IMR-90 (cell line): ENCODE data around the gene GALR2. TPM values are rescaled to one million over a fixed set of nuclear protein-coding genes. Genes with fewer than 3 reads are reported as not detected.
A peak's percentile ranks its signal among the peaks of the same experiment; 100 is the strongest.

ENCODE experiments used
- ATAC-seq: fragments of 200-7000 bp; cut with Tn5 transposase; 2 replicates; pipeline ENCODE4 v1.9.1; 2020; ENCODE audit warnings: low read depth, mild to moderate bottlenecking, moderate library complexity
- BruUV-seq: library from RNA; stranded (reverse); fragments of 400-500 nt; replicated peaks from 2 replicates; lab custom pipeline; 2021; lab: Mats Ljungman, UMichigan
- CTCF ChIA-PET: fragments of 300-600 bp; formaldehyde crosslinking; extraction: SDS; loops from one replicate; lab custom pipeline; 2021; ENCODE audit warnings: antibody characterized with exemption; lab: Yijun Ruan, JAX
- POLR2A ChIA-PET: fragments of 300-600 bp; sonication (Branson Sonifier 250); formaldehyde crosslinking; loops from one replicate; lab custom pipeline; 2022; ENCODE audit warnings: antibody characterized with exemption; ENCODE audit not compliant: unreplicated experiment; lab: Charles Lee
- DNase-seq: peaks from one replicate; pipeline ENCODE4 v3.0.0; 2013
- H2AFZ ChIP-seq: replicated peaks from 2 replicates; pipeline ENCODE3; 2013; ENCODE audit warnings: low read length, mild to moderate bottlenecking; ENCODE audit not compliant: poor library complexity
- H2AK5ac ChIP-seq: 2 replicates; pipeline ENCODE4 v1.6.1; 2013; ENCODE audit warnings: low read depth, low read length, inconsistent platforms
- H2AK9ac ChIP-seq: replicated peaks from 2 replicates; pipeline ENCODE3; 2013; ENCODE audit warnings: mild to moderate bottlenecking, low read depth, low read length, moderate library complexity; ENCODE audit not compliant: poor library complexity
- H2BK120ac ChIP-seq: 2 replicates; pipeline ENCODE4 v1.6.1; 2013; ENCODE audit warnings: low read depth, low read length, inconsistent platforms
- H2BK15ac ChIP-seq: 3 replicates; pipeline ENCODE4 v1.6.1; 2013; ENCODE audit warnings: low read depth, low read length, inconsistent platforms
- H2BK20ac ChIP-seq: 2 replicates; pipeline ENCODE4 v1.6.1; 2013; ENCODE audit warnings: low read depth, mild to moderate bottlenecking, inconsistent platforms, low read length, moderate library complexity
- H2BK5ac ChIP-seq: 2 replicates; pipeline ENCODE4 v1.6.1; 2013; ENCODE audit warnings: mild to moderate bottlenecking, low read depth, low read length, inconsistent platforms; ENCODE audit not compliant: poor library complexity, severe bottlenecking
- H3K14ac ChIP-seq: replicated peaks from 2 replicates; pipeline ENCODE4 v1.6.1; 2013; ENCODE audit warnings: low read depth, low read length, inconsistent platforms
- H3K18ac ChIP-seq: 2 replicates; pipeline ENCODE4 v1.6.1; 2013; ENCODE audit warnings: low read depth, low read length, control low read depth
- H3K23ac ChIP-seq: 2 replicates; pipeline ENCODE4 v1.6.1; 2013; ENCODE audit warnings: low read depth, low read length, inconsistent platforms
- H3K27ac ChIP-seq: 2 replicates; pipeline ENCODE4 v1.5.1; 2013; ENCODE audit warnings: mild to moderate bottlenecking, control low read depth, low read length; ENCODE audit not compliant: insufficient read depth
- H3K27me3 ChIP-seq: 2 replicates; pipeline ENCODE4 v1.6.1; 2013; ENCODE audit warnings: low read length; ENCODE audit not compliant: control insufficient read depth, insufficient read depth
- H3K36me3 ChIP-seq: 2 replicates; pipeline ENCODE4 v1.6.1; 2013; ENCODE audit warnings: low read length, mixed read lengths; ENCODE audit not compliant: control insufficient read depth, insufficient read depth
- H3K4ac ChIP-seq: 2 replicates; pipeline ENCODE4 v1.6.1; 2013; ENCODE audit warnings: low read depth, low read length, inconsistent platforms
- H3K4me1 ChIP-seq: 2 replicates; pipeline ENCODE4 v1.6.1; 2013; ENCODE audit warnings: low read length, mixed read lengths; ENCODE audit not compliant: control insufficient read depth, insufficient read depth
- H3K4me2 ChIP-seq: 2 replicates; pipeline ENCODE4 v1.6.1; 2013; ENCODE audit warnings: low read depth, mild to moderate bottlenecking, control low read depth, low read length, moderate library complexity
- H3K4me3 ChIP-seq: 2 replicates; pipeline ENCODE4 v1.5.1; 2013; ENCODE audit warnings: low read depth, mild to moderate bottlenecking, control low read depth, low read length, moderate library complexity; ENCODE audit not compliant: insufficient read depth
- H3K56ac ChIP-seq: 2 replicates; pipeline ENCODE4 v1.6.1; 2013; ENCODE audit warnings: low read length, inconsistent platforms; ENCODE audit not compliant: insufficient read depth; ENCODE audit errors: extremely low read depth
- H3K79me1 ChIP-seq, 2 experiments: 2 replicates each; pipeline ENCODE4 v1.6.1; 2013; ENCODE audit warnings: low read length in 2 of 2, inconsistent platforms in 1 of 2, low read depth in 1 of 2
- H3K9ac ChIP-seq: 2 replicates; pipeline ENCODE4 v1.6.1; 2013; ENCODE audit warnings: low read depth, low read length, control low read depth
- H3K9me1 ChIP-seq: 2 replicates; pipeline ENCODE4 v1.6.1; 2013; ENCODE audit warnings: low read length, inconsistent platforms; ENCODE audit not compliant: insufficient read depth
- H3K9me3 ChIP-seq: 2 replicates; pipeline ENCODE4 v1.6.1; 2013; ENCODE audit warnings: low read length; ENCODE audit not compliant: control insufficient read depth, insufficient read depth
- H4K20me1 ChIP-seq: 2 replicates; pipeline ENCODE4 v1.6.1; 2013; ENCODE audit warnings: low read length, inconsistent platforms; ENCODE audit not compliant: insufficient read depth
- H4K5ac ChIP-seq: 2 replicates; pipeline ENCODE4 v1.6.1; 2013; ENCODE audit warnings: mild to moderate bottlenecking, low read depth, low read length, control low read depth
- H4K8ac ChIP-seq, 2 experiments: 2 replicates each; pipeline ENCODE4 v1.6.1; 2013; ENCODE audit warnings: low read depth in 2 of 2, low read length in 2 of 2, control low read depth in 1 of 2, inconsistent platforms in 1 of 2
- H4K91ac ChIP-seq: 2 replicates; pipeline ENCODE4 v1.6.1; 2013; ENCODE audit warnings: low read depth, low read length, inconsistent platforms; ENCODE audit not compliant: insufficient read depth
- CTCF ChIP-seq: conservative IDR thresholded peaks from 2 replicates; pipeline ENCODE4 v1.5.1; 2012; ENCODE audit warnings: mild to moderate bottlenecking, low read depth, low read length, improper control_type of control experiment
- NFE2L2 ChIP-seq: fragments of 150-350 bp; IDR thresholded peaks from 2 replicates; pipeline ENCODE4 v1.6.1; 2016; ENCODE audit warnings: low read depth, mild to moderate bottlenecking, low read length
- RCOR1 ChIP-seq: IDR thresholded peaks from 2 replicates; pipeline ENCODE4 v1.6.1; 2012; ENCODE audit warnings: mild to moderate bottlenecking, low read length, improper control_type of control experiment; ENCODE audit not compliant: insufficient replicate concordance
- WGBS, 2 experiments: methylation state at CpG; one replicate each; pipeline versions ENCODE4 v1.1.5 to v1.1.7; 2013; ENCODE audit warnings: missing lambda C conversion rate in 2 of 2; ENCODE audit not compliant: insufficient read length in 1 of 2; ENCODE audit errors: extremely low coverage in 2 of 2; 5-methylcytosine and 5-hydroxymethylcytosine counted together
- dilution Hi-C: fragments of 300-500 bp; cut with HindIII; formaldehyde crosslinking; loops from one replicate; pipeline ENCODE4 v1.14.3; 2018; ENCODE audit warnings: low sequenced_read_pairs; ENCODE audit not compliant: unreplicated experiment
- in situ Hi-C: fragments of 300-500 bp; cut with MboI; formaldehyde crosslinking; loops from 3 replicates; pipeline ENCODE4 v1.14.3; 2019; ENCODE audit warnings: low sequenced_read_pairs, inconsistent platforms, mixed read lengths
- intact Hi-C: fragments of 100-400 bp; cut with micrococcal nuclease; formaldehyde crosslinking; loops from 2 replicates; pipeline ENCODE4 v1.10.0; 2022
- polyA plus RNA-seq, 3 experiments: library from polyadenylated mRNA; depleted of rRNA; stranded (reverse); fragments of >200 nt; gene quantifications; 2 replicates each; pipeline ENCODE4 v1.2.3, GENCODE V29; 2012; ENCODE audit warnings: low replicate concordance in 1 of 3
- total RNA-seq: library from RNA; depleted of rRNA; stranded (reverse); fragments of >200 nt; gene quantifications from 2 replicates; pipeline ENCODE4 v1.2.3, GENCODE V29; 2012

GALR2 gene
- total and polyA plus RNA-seq, 2 of the 4 experiments (the other 2 are of a cell fraction) = 0.07 TPM; not detected in 1

- Histone ChIP-seq H3K4me2 (no peak overlapping the region), H3K18ac (no peak overlapping the region; the same call in 1 of the 2 replicates), H3K27ac (no peak overlapping the region), H3K9me1 (no peaks in the 10 kb centered on the region), H2AK5ac (no peak overlapping the region; the same call in 1 of the 2 replicates), H2BK120ac (no peak overlapping the region), H3K27me3 (peaks cover 11% of the 10 kb centered on the region), H3K14ac (no peak overlapping the region; the same call in 1 of the 2 replicates), H2AFZ (peak overlapping the region; percentile 90), H2AK9ac (peak overlapping the region; percentile 42), H3K36me3 (no peaks in the 10 kb centered on the region), H3K4ac (peak overlapping the region; percentile 84), H3K9ac (no peak overlapping the region), H3K4me3 (no peak overlapping the region), H4K8ac (peak overlapping the region; percentile 73 to 88; a peak in 3 of 4 replicates), H4K20me1 (no peaks in the 10 kb centered on the region), H2BK20ac (peak overlapping the region; percentile 10; the same call in 1 of the 2 replicates), H3K9me3 (no peaks in the 10 kb centered on the region), H3K79me1 (no peaks in the 10 kb centered on the region), H4K91ac (no peak overlapping the region), H2BK15ac (no peak overlapping the region), H3K56ac (no peak overlapping the region), H2BK5ac (no peak overlapping the region), H3K4me1 (peaks cover 3% of the 10 kb centered on the region; the same call in 1 of the 2 replicates), H3K23ac (no peak overlapping the region), H4K5ac (peak overlapping the region; percentile 79; the same call in 1 of the 2 replicates)
- 49% methylated on average over 30 of the region's 42 CpGs; no CpG with 5 or more reads in 1 of the 2 experiments for WGBS, 2 experiments
- POLR2A ChIA-PET = no interaction called here
- in situ Hi-C loops (no loop called here), intact Hi-C loops (loop anchor here (1.0 kb wide), 2 partner anchors 60 to 157 kb away; no protein-coding TSS in a partner anchor), dilution Hi-C loops (no loop called here)
- CTCF ChIA-PET = interaction anchor here (0.5 to 4.0 kb wide), 5 partner anchors 18 to 248 kb away, joined by 3 to 27 read pairs (median 3); no protein-coding TSS in a partner anchor
- ATAC-seq (no peak; the same call in 1 of the 2 replicates), DNase-seq (no peak)
- TF ChIP-seq RCOR1 = no peak
- no peak for TF ChIP-seq CTCF
- peak; percentile 85 for TF ChIP-seq NFE2L2
- no TSS peak for BruUV-seq
These were observed 47.4 kb downstream of the GALR2 start for GRCh38 chr17:76121932-76122430.
